GM19468 (cell line): ENCODE results near the gene DLG2.

Experiments used
- ATAC-seq: cut with Tn5 transposase; IDR thresholded peaks from one replicate; pipeline ENCODE4 v1.9.1; 2021; ENCODE audit warnings: mild to moderate bottlenecking, moderate library complexity, moderate number of reproducible peaks; ENCODE audit not compliant: unreplicated experiment; ENCODE audit errors: extremely low read depth

DLG2 gene

DNA sequence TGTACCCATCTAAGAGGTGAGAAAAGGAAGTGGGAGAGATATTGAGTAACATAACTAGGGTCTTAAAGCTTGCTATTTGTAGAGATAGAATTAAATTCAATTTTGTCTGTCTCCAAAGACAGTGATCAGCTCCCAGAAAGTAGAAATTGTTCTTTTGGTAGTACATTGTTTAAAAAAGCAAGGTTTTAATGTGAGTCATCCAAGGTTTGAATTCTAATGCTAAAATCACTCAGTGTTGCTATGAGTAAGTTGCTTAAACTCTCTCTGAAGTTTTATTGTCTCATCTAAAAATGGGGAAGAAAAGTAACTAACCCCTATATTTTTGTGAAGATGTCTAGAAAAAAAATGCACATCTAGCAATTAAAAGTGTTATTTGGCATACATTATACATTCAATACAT is 1336.5 kb downstream of the DLG2 start:
- ATAC-seq = no peak

DNA sequence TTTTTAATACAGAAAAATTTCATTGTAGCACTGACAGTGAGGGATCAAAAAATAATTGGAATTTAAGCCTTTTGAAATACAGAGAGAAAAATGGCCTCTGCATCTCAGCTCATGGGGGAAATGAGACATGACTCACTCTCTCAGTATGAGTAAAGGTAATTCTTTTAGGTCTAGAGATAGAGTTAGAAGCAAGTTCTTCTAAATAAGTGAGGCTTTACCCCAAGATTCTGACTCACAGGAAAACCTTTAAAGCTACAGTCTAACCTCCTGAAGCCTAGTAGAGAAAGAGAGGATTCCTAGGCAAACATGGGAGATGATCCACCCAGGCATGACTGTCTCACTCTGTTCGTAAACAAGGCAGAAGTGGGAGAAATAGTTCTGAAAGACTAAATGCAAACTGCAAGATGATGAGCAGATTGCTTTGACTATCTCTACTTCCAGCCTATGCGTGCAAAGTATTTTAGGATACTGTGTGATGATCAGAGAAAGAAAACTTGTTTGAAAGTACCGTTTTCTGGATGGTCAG is 1337.7 kb downstream of the DLG2 start:
- peak; percentile 96 for ATAC-seq

DNA sequence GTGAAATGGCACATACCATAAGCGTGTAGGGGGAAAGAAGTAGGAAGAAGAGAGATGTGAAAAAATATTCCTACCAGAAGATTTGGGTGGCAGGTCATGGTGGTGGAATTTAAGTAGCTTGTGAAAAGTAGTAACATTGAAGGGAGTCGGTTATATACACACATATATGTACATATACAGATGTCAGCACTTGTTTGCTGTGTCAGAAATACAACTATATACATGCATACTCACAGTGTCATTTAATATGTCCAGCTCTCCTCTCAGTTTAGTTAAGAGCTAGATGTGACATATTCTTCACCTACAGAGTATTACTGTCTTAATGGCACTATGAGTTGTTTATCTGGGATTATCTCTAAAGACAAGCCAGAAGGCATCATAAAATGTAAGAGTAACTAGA is 1353.6 kb downstream of the DLG2 start:
- ATAC-seq = no peak

DNA sequence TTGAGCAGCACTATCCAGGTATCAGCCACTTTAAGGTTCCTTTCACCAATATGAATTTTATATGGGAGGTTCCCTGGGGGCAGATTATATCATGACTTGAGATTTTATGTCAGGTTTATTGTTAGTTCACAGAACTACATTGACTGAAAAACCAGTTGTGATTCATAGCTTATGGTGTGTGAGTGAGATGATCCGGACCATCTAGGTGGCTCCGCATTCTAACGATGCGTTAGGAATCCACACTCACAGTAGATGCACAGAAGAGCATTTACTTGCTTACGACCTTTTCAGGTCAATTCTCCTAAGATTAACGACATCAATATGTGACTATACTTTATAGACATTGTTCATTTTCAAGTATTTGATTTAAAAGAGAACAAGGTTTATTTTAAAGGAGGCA is 1356.7 kb downstream of the DLG2 start:
- no peak for ATAC-seq

- no peak for ATAC-seq
Measured at GRCh38 chr11:84264066-84264465, 1363.1 kb downstream of the DLG2 start.

DNA sequence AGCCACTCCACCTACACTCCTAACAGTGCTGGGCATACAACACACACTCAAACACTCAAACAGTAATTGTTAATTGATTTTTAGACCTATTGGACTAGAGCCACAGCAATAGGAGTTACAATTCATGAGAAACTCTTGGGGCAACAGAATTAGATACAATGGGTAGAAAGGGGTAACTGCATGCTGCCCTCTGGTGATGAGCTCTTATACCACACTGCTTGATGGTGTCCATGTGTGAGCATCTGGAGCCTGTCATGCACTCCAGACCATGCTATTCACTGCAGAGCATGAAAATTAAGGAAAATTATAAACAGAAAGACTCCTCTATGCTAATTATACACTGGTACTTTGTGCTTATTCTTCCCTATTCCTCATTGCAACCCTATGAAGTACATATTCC is 1365.4 kb downstream of the DLG2 start:
- ATAC-seq = no peak

DNA sequence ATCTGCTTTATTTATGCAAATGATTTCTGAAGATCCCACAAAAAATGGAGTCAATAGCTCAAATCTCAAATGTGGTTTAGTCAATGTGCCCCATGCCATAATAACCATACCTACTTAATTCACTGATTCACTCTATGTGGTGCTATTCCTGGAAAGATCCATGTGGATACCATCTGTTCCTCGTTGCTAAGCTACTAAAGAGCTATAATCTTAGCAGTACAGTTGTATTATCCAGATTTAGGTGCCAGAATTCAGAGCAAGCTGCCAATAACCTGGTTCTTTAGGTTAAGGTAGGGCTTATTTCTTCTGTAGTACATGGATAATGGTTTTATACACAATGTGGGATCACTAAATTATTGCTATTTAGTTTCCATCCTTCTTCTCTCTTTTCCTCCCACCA is 1366.3 kb downstream of the DLG2 start:
- no peak for ATAC-seq

DNA sequence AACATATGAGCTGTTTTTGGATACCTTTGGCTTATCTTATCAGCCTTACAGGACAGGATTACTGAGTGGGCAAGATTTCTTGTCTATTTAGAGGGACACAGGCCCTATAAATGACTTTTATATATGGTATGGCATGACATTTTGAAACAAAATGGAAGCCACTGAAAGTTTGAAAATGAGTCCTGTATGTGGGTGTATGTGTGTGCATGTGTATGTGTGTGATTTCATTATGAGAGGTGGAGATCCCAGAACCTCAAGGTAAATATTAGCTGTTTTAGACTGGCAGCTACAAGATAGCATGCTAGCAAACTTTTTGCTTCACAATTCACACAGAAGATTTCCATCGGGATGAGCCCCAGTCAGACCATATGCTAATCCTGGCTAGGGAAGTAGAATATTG is 1370.5 kb downstream of the DLG2 start:
- no peak for ATAC-seq

DNA sequence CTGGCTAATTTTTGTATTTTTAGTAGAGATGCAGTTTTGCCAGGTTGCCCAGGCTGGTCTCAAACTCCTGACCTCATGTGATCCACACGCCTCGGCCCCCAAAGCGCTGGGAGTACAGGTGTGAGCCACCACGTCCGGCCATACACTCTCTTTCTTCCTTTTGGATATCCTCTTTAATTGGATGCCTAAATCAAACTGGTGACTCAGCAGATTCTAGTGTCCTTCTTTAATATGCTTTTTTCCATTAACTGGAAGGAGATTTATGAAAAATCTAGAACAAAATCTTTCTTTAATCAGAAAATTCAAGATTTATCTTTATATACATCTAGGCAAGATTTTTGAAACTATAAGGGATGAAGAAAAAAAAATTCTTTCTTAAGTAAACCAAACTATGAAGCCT is 1371.7 kb downstream of the DLG2 start:
- no peak for ATAC-seq

GRCh38 chr11:84250834-84251613 is 1376.1 kb downstream of the DLG2 start:
- no peak for ATAC-seq

- no peak for ATAC-seq
Measured at GRCh38 chr11:84249344-84250135, 1377.6 kb downstream of the DLG2 start.

DNA sequence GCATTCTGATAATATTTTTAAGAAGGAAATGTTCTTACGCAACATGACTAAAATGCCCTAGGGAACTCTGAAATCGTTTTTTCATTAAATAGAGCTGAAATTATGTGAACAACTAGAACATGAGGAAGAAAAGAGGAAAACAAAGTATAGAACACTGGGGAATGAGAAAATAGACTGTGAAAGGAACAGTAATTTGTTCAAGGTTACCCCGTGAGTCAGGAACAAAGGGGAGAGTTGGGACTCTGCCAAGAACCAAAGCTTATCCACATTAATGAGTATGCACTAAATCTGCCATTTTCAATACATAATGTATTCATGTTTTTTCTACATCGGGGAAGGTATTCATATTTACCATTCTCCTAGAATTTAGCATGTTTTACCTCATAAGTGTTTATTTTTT is 1379.2 kb downstream of the DLG2 start:
- ATAC-seq = no peak

DNA sequence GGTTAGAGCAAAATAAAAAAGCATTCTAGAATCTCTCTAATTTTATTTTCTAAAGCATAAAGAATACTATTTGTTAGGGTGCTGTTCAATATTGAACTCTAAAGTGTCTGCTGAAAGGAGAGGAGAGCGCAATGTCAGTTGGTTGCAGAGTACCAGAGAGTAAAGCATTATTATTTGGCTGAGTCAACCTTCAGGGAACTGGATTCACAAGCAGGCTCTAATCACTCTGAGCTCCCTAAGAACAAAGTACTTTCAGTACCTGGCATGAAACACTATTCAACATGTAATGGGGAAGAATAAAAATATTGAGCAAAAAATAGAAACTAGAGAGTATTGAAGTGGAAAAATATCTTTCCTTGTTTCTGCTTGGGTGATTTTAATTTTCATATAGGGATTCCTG is 1380.0 kb downstream of the DLG2 start:
- no peak for ATAC-seq

- ATAC-seq = no peak
Measured at GRCh38 chr11:84243629-84244263, 1383.4 kb downstream of the DLG2 start.

DNA sequence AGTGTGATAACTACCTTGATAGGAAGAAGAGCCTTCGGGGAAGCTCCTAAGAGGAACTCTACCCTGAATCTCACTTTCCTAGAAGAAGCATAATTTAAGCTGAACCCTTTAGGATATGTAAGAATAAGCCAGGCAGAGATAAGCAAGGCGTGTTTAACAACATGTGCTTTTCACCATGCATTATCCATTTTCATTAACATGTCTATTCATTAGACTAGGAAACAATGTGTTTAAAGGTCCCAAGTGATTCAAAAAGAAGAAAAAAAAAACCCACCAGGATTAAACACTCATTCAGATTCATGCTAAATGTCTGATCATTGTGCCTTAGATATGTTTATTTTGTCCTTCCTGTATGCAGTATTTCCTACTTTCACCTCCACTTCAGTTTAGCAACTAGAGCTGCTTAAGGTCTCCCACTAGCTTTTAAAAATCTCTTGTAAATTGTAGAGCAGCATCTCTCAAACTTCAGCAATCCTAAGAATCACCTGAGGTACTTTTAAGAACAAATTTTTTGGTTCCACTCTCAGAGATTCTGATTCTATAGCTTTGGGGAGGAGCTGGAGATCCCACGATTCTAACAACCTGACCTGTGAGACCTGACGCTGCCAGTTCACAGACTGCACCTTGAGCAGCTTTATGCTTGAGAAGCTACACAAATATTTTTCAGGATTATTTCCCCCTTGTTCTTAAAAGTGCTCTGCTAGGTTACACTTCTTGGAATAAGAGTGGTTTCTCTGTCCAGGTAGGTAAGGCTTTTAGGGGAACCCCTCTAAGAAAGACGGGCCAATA is 1385.6 kb downstream of the DLG2 start:
- ATAC-seq = no peak

DNA sequence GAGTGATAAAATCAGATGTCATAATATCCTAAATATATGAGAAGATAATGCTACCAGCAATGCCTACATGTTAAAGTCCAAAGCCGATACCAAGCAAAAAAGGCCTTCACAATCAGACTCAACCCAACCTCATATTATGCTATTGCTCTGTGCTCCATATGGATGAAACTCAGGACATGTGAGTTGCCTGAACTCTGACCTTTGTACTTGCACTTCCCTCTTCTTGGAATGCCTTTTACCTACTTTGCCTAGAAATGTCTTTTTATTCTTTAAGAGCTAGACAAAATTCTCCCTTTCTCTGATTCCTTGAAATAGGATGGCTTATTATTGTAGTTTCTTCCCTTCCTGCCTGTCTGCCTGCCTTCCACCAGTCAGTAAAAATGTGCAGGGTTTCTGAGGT is 1386.3 kb downstream of the DLG2 start:
- no peak for ATAC-seq

GRCh38 chr11:84236436-84236835 is 1390.7 kb downstream of the DLG2 start:
- no peak for ATAC-seq

- ATAC-seq = no peak
Measured at GRCh38 chr11:84234462-84235202, 1392.5 kb downstream of the DLG2 start.

GRCh38 chr11:84234011-84234410 is 1393.1 kb downstream of the DLG2 start:
- no peak for ATAC-seq

- ATAC-seq = no peak
Measured at GRCh38 chr11:84232511-84232910, 1394.6 kb downstream of the DLG2 start.
